ENCODE data around the gene CPNE5. TPM values are rescaled to one million over a fixed set of nuclear protein-coding genes. Genes with fewer than 3 reads are reported as not detected.

Gene CPNE5
- total RNA-seq, 3 donors from 2014 or later (not counting 1 experiment from before 2014, with no cell fraction given), result 1.2 to 8.5 (median 2.0) TPM

DNA sequence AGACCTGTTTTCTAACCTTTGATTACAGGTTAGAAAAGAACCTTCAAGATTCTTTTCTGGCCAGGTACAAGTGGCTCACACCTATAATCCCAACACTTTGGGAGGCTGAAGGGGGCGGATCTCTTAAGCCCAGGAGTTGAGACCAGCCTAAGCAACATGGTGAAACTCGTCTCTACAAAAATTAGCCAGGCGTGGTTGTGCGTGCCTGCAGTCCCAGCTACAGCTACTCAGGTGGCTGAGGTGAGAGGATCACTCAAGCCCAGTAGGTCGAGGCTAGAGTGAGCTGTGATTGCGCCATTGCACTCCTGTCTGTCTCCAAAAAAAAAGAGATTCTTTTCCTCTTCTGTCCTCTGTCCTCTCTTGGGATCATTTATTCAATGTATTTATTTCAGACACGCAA, 20.9 kb upstream of the CPNE5 start:
- H3K36me3 ChIP-seq (ENCODE audit: control insufficient read depth, insufficient read depth, low read length), result peaks cover 24% of the 10 kb centered on the region
- intact Hi-C loops (cut with micrococcal nuclease), result no loop called here
- no peak for ATAC-seq

GRCh38 chr6:36858407-36858981, 19.2 kb upstream of the CPNE5 start:
- Histone ChIP-seq H3K27ac (ENCODE audit: low read length) (no peak overlapping the region), H3K9me3 (ENCODE audit: control insufficient read depth, insufficient read depth, low read length) (no peaks in the 10 kb centered on the region), H3K36me3 (ENCODE audit: control insufficient read depth, insufficient read depth, low read length) (peaks cover 29% of the 10 kb centered on the region), H3K4me1 (ENCODE audit: control insufficient read depth, insufficient read depth, low read length) (no peaks in the 10 kb centered on the region), H3K27me3 (ENCODE audit: control insufficient read depth, insufficient read depth, low read length) (no peaks in the 10 kb centered on the region), H3K4me3 (ENCODE audit: low read length) (no peak overlapping the region)
- intact Hi-C loops (cut with micrococcal nuclease), result no loop called here
- Mint-ChIP-seq H3K36me3 (peaks cover 18% of the 10 kb centered on the region), H3K27ac (no peak overlapping the region), H3K9me3 (no peaks in the 10 kb centered on the region), H3K27me3 (ENCODE audit: low read depth in 2 of 2) (no peaks in the 10 kb centered on the region), H3K4me3 (no peak overlapping the region), H3K4me1 (peaks cover 4 to 11% of the 10 kb centered on the region in 2 donors)
- ATAC-seq, result no peak
- no peak for TF ChIP-seq CTCF (IDR thresholded peaks at IDR 0.05)
- WGBS (ENCODE audit: insufficient coverage), result 97% methylated on average over 6 of the region's 6 CpGs
- DNase-seq, result no peak

More for the DNA sequence above, 20.9 kb upstream of the CPNE5 start:
- no peaks in the 10 kb centered on the region for H3K27me3 Mint-ChIP-seq (ENCODE audit: low read depth in 2 of 2)
- DNase-seq, result no peak
- H3K4me3 Mint-ChIP-seq, result no peak overlapping the region
- no peaks in the 10 kb centered on the region for H3K27me3 ChIP-seq (ENCODE audit: control insufficient read depth, insufficient read depth, low read length)
- H3K4me1 Mint-ChIP-seq, result peaks cover 15 to 17% of the 10 kb centered on the region in 2 donors
- no peak for TF ChIP-seq CTCF (IDR thresholded peaks at IDR 0.05)
- no peak overlapping the region for H3K4me3 ChIP-seq (ENCODE audit: low read length)
- H3K9me3 ChIP-seq (ENCODE audit: control insufficient read depth, insufficient read depth, low read length), result no peaks in the 10 kb centered on the region
- no peak overlapping the region for H3K27ac ChIP-seq (ENCODE audit: low read length)
- no peaks in the 10 kb centered on the region for H3K4me1 ChIP-seq (ENCODE audit: control insufficient read depth, insufficient read depth, low read length)
- peaks cover 8% of the 10 kb centered on the region for H3K36me3 Mint-ChIP-seq
- WGBS (ENCODE audit: insufficient coverage), result 88% methylated on average over 7 of the region's 7 CpGs
- H3K9me3 Mint-ChIP-seq, result no peaks in the 10 kb centered on the region
- H3K27ac Mint-ChIP-seq, result no peak overlapping the region

DNA sequence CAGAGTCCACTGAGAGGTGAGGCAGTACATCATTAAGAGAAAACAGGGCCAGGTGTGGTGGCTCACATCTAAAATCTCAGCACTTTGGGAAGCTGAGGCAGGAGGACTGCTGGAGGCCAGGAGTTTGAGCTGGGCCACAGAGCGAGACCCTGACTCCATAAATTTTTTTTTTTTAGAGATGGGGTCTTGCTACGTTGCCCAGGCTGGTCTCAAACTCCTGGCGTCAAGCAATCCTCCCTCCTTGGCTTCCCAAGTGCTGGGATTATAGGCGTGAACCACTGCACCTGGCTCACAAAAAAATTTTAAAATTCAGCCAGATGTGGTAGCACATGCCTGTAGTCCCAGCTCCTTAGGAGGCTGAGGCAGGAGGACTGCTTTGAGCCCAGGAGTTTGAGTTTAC, 18.1 kb upstream of the CPNE5 start:
- H3K27me3 Mint-ChIP-seq (ENCODE audit: low read depth in 2 of 2), result no peaks in the 10 kb centered on the region
- H3K36me3 Mint-ChIP-seq, result peaks cover 18% of the 10 kb centered on the region
- DNase-seq (no peak), ATAC-seq (no peak)
- Histone ChIP-seq H3K27me3 (ENCODE audit: control insufficient read depth, insufficient read depth, low read length) (no peaks in the 10 kb centered on the region), H3K27ac (ENCODE audit: low read length) (no peak overlapping the region), H3K9me3 (ENCODE audit: control insufficient read depth, insufficient read depth, low read length) (no peaks in the 10 kb centered on the region), H3K36me3 (ENCODE audit: control insufficient read depth, insufficient read depth, low read length) (peaks cover 33% of the 10 kb centered on the region), H3K4me3 (ENCODE audit: low read length) (no peak overlapping the region), H3K4me1 (ENCODE audit: control insufficient read depth, insufficient read depth, low read length) (no peaks in the 10 kb centered on the region)
- peaks cover 4 to 5% of the 10 kb centered on the region in 2 donors for H3K4me1 Mint-ChIP-seq
- intact Hi-C loops (cut with micrococcal nuclease), result no loop called here
- no peak overlapping the region for H3K27ac Mint-ChIP-seq
- 95% methylated on average over 4 of the region's 4 CpGs for WGBS (ENCODE audit: insufficient coverage)
- no peak for TF ChIP-seq CTCF (IDR thresholded peaks at IDR 0.05)
- no peaks in the 10 kb centered on the region for H3K9me3 Mint-ChIP-seq
- no peak overlapping the region for H3K4me3 Mint-ChIP-seq

- DNase-seq (no peak), ATAC-seq (no peak)
- intact Hi-C loops (cut with micrococcal nuclease), result no loop called here
- H3K4me3 ChIP-seq (ENCODE audit: low read length), result no peak overlapping the region
- peaks cover 23% of the 10 kb centered on the region for H3K36me3 Mint-ChIP-seq
- H3K4me3 Mint-ChIP-seq, result no peak overlapping the region
- H3K9me3 Mint-ChIP-seq, result no peaks in the 10 kb centered on the region
- H3K4me1 ChIP-seq (ENCODE audit: control insufficient read depth, insufficient read depth, low read length), result no peaks in the 10 kb centered on the region
- H3K36me3 ChIP-seq (ENCODE audit: control insufficient read depth, insufficient read depth, low read length), result peaks cover 31% of the 10 kb centered on the region
- no peaks in the 10 kb centered on the region for H3K27me3 Mint-ChIP-seq (ENCODE audit: low read depth in 2 of 2)
- no peak for TF ChIP-seq CTCF (IDR thresholded peaks at IDR 0.05)
- H3K27me3 ChIP-seq (ENCODE audit: control insufficient read depth, insufficient read depth, low read length), result no peaks in the 10 kb centered on the region
- peaks cover 4 to 5% of the 10 kb centered on the region in 2 donors for H3K4me1 Mint-ChIP-seq
- H3K9me3 ChIP-seq (ENCODE audit: control insufficient read depth, insufficient read depth, low read length), result no peaks in the 10 kb centered on the region
- no peak overlapping the region for H3K27ac Mint-ChIP-seq
- WGBS (ENCODE audit: insufficient coverage), result 92% methylated on average over 8 of the region's 8 CpGs
- no peak overlapping the region for H3K27ac ChIP-seq (ENCODE audit: low read length)
These were observed 17.0 kb upstream of the CPNE5 start for GRCh38 chr6:36856277-36856676.

Data from natural killer cell (primary cell).